Measurements from ENCODE around the gene ICA1L. TPM values are rescaled to one million over a fixed set of nuclear protein-coding genes. Genes with fewer than 3 reads are reported as not detected.

ICA1L gene
- total and polyA plus RNA-seq, 2 of the 4 experiments (the other 2 are of a cell fraction) = 1.7 to 1.8 TPM

DNA sequence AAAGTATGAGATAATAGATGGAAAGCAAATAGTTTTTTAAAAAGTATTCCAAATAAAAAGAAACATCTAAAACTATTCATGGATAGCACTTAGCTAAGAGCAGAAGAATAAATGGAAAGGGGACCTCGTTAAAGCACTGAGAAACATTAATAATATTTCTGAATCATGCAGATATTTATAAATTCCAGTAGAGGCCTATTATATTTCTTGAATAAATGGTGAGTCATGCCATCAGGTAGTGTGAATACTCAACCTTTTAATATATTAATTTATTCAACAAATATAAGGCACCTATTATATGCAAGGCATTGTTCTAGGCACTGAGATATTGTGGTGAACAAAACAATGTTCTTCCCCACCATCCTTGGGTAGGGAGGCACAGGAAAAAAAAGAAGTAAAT is 53.8 kb downstream of the ICA1L start:
- Histone ChIP-seq H2BK20ac (ENCODE audit: low read depth, low read length) (no peak overlapping the region), H4K91ac (ENCODE audit: insufficient read depth, low read depth, low read length) (no peak overlapping the region), H3K9ac (ENCODE audit: low read depth, low read length) (no peak overlapping the region), H3K4me3 (ENCODE audit: insufficient read depth, low read depth, low read length) (no peak overlapping the region), H3K27me3 (ENCODE audit: control insufficient read depth, insufficient read depth, low read length) (no peaks in the 10 kb centered on the region), H2BK5ac (ENCODE audit: low read depth, low read length, poor library complexity, severe bottlenecking) (no peak overlapping the region), H2AFZ (replicated peaks; ENCODE audit: low read length, poor library complexity) (no peak overlapping the region), H3K9me1 (ENCODE audit: insufficient read depth, low read length) (peaks cover 2% of the 10 kb centered on the region; the same call in 1 of the 2 replicates), H3K27ac (ENCODE audit: insufficient read depth, low read length) (no peak overlapping the region), H2AK9ac (replicated peaks; ENCODE audit: low read depth, low read length, poor library complexity) (no peak overlapping the region), H2AK5ac (ENCODE audit: low read depth, low read length) (no peak overlapping the region), H4K5ac (ENCODE audit: low read depth, low read length) (no peak overlapping the region), H3K4me1 (ENCODE audit: control insufficient read depth, insufficient read depth, low read length) (peaks cover 4% of the 10 kb centered on the region; the same call in 1 of the 2 replicates), H3K56ac (ENCODE audit: extremely low read depth, insufficient read depth, low read length) (no peak overlapping the region), H3K9me3 (ENCODE audit: control insufficient read depth, insufficient read depth, low read length) (no peaks in the 10 kb centered on the region), H3K79me1 (ENCODE audit: low read depth in 1 of 2, low read length in 2 of 2) (no peaks in the 10 kb centered on the region), H3K4me2 (ENCODE audit: low read depth, low read length) (no peak overlapping the region), H3K4ac (ENCODE audit: low read depth, low read length) (no peak overlapping the region), H3K36me3 (ENCODE audit: control insufficient read depth, insufficient read depth, low read length) (no peaks in the 10 kb centered on the region), H4K20me1 (ENCODE audit: insufficient read depth, low read length) (no peaks in the 10 kb centered on the region), H3K18ac (ENCODE audit: low read depth, low read length) (no peak overlapping the region), H3K14ac (replicated peaks; ENCODE audit: low read depth, low read length) (no peak overlapping the region), H3K23ac (ENCODE audit: low read depth, low read length) (no peak overlapping the region), H2BK15ac (ENCODE audit: low read depth, low read length) (no peak overlapping the region), H2BK120ac (ENCODE audit: low read depth, low read length) (no peak overlapping the region), H4K8ac (ENCODE audit: low read depth in 2 of 2, low read length in 2 of 2) (no peak overlapping the region)
- WGBS, 2 experiments (ENCODE audit: extremely low coverage in 2 of 2, insufficient read length in 1 of 2) = no CpG with 5 or more reads among the region's 1 CpG
- TF ChIP-seq, protein P1, sequence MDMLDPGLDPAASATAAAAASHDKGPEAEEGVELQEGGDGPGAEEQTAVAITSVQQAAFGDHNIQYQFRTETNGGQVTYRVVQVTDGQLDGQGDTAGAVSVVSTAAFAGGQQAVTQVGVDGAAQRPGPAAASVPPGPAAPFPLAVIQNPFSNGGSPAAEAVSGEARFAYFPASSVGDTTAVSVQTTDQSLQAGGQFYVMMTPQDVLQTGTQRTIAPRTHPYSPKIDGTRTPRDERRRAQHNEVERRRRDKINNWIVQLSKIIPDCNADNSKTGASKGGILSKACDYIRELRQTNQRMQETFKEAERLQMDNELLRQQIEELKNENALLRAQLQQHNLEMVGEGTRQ (IDR thresholded peaks at IDR 0.05; ENCODE audit: low read depth, low read length) = no peak
- TF ChIP-seq RAD21 (IDR thresholded peaks at IDR 0.05; ENCODE audit: low read length) (no peak), RCOR1 (IDR thresholded peaks at IDR 0.05; ENCODE audit: insufficient replicate concordance, low read length) (no peak), RFX5 (IDR thresholded peaks at IDR 0.05; ENCODE audit: low read depth, low read length) (no peak), MAFK (IDR thresholded peaks at IDR 0.05; ENCODE audit: low read depth, low read length) (no peak), BHLHE40 (IDR thresholded peaks at IDR 0.05; ENCODE audit: low read depth, low read length) (no peak), CEBPB (IDR thresholded peaks at IDR 0.05; ENCODE audit: low read depth, low read length) (no peak), NFE2L2 (IDR thresholded peaks at IDR 0.05; ENCODE audit: low read depth, low read length) (no peak)
- TF ChIP-seq, protein P2, sequence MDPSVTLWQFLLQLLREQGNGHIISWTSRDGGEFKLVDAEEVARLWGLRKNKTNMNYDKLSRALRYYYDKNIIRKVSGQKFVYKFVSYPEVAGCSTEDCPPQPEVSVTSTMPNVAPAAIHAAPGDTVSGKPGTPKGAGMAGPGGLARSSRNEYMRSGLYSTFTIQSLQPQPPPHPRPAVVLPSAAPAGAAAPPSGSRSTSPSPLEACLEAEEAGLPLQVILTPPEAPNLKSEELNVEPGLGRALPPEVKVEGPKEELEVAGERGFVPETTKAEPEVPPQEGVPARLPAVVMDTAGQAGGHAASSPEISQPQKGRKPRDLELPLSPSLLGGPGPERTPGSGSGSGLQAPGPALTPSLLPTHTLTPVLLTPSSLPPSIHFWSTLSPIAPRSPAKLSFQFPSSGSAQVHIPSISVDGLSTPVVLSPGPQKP (IDR thresholded peaks at IDR 0.05; ENCODE audit: borderline replicate concordance, low read depth, low read length) = no peak
- TF ChIP-seq, protein P3, sequence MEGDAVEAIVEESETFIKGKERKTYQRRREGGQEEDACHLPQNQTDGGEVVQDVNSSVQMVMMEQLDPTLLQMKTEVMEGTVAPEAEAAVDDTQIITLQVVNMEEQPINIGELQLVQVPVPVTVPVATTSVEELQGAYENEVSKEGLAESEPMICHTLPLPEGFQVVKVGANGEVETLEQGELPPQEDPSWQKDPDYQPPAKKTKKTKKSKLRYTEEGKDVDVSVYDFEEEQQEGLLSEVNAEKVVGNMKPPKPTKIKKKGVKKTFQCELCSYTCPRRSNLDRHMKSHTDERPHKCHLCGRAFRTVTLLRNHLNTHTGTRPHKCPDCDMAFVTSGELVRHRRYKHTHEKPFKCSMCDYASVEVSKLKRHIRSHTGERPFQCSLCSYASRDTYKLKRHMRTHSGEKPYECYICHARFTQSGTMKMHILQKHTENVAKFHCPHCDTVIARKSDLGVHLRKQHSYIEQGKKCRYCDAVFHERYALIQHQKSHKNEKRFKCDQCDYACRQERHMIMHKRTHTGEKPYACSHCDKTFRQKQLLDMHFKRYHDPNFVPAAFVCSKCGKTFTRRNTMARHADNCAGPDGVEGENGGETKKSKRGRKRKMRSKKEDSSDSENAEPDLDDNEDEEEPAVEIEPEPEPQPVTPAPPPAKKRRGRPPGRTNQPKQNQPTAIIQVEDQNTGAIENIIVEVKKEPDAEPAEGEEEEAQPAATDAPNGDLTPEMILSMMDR (conservative IDR thresholded peaks at IDR 0.05; ENCODE audit: low read depth, low read length) = no peak
- ATAC-seq (ENCODE audit: low read depth) = no peak
- CTCF ChIA-PET = no interaction called here
- in situ Hi-C loops (cut with MboI; ENCODE audit: low sequenced_read_pairs) = no loop called here
- DNase-seq = no peak
- no TSS peak for BruUV-seq (replicated peaks)
- POLR2A ChIA-PET (ENCODE audit: unreplicated experiment) = no interaction called here
- dilution Hi-C loops (cut with HindIII; ENCODE audit: low sequenced_read_pairs, unreplicated experiment) = no loop called here
- intact Hi-C loops (cut with micrococcal nuclease) = no loop called here

All from IMR-90 (cell line).